MM.1S (cell line): ENCODE data around the gene STARD6.

Experiments used
- DNase-seq: peaks from one replicate; pipeline ENCODE4 v3.0.0-alpha.2; 2015
- H2AFZ ChIP-seq: fragments of 300-600 bp; sonication (generic); 2 replicates; pipeline ENCODE4 v1.6.0; 2016; ENCODE audit warnings: antibody characterized with exemption, low read length
- H3F3A ChIP-seq: fragments of 300-600 bp; sonication (generic); 2 replicates; pipeline ENCODE4 v1.6.1; 2016; ENCODE audit warnings: mild to moderate bottlenecking, antibody characterized with exemption, low read length, moderate library complexity, mixed read lengths; ENCODE audit not compliant: insufficient read depth
- H3K27ac ChIP-seq: fragments of 300-600 bp; sonication (generic); 2 replicates; pipeline ENCODE4 v1.5.1; 2016; ENCODE audit warnings: mild to moderate bottlenecking, low read length
- H3K27me3 ChIP-seq: fragments of 300-600 bp; sonication (generic); replicated peaks from 2 replicates; pipeline ENCODE4 v1.6.0; 2016; ENCODE audit warnings: low read length; ENCODE audit not compliant: insufficient read depth
- H3K36me3 ChIP-seq: fragments of 300-600 bp; sonication (generic); replicated peaks from 2 replicates; pipeline ENCODE4 v1.6.1; 2016; ENCODE audit warnings: mild to moderate bottlenecking, low read length, mixed read lengths; ENCODE audit not compliant: insufficient read depth
- H3K4me1 ChIP-seq: fragments of 300-600 bp; sonication (generic); 2 replicates; pipeline ENCODE4 v1.6.1; 2016; ENCODE audit warnings: low read length, mixed read lengths
- H3K4me2 ChIP-seq: fragments of 300-600 bp; sonication (generic); 2 replicates; pipeline ENCODE4 v1.6.0; 2016; ENCODE audit warnings: low read depth, low read length
- H3K4me3 ChIP-seq: fragments of 300-600 bp; sonication (generic); 2 replicates; pipeline ENCODE4 v1.5.1; 2016; ENCODE audit warnings: low read length, mixed read lengths
- H3K79me2 ChIP-seq: fragments of 300-600 bp; sonication (generic); 2 replicates; pipeline ENCODE4 v1.6.1; 2016; ENCODE audit warnings: mixed run types, low read length, mixed read lengths
- H3K9ac ChIP-seq: fragments of 300-600 bp; sonication (generic); 2 replicates; pipeline ENCODE4 v1.6.1; 2016; ENCODE audit warnings: low read length, mixed read lengths
- H3K9me2 ChIP-seq: fragments of 300-600 bp; sonication (generic); replicated peaks from 2 replicates; pipeline ENCODE4 v1.6.1; 2016; ENCODE audit warnings: mild to moderate bottlenecking, low read length, mixed read lengths; ENCODE audit not compliant: insufficient read depth
- H3K9me3 ChIP-seq: fragments of 300-600 bp; sonication (generic); replicated peaks from 2 replicates; pipeline ENCODE4 v1.6.1; 2016; ENCODE audit warnings: mild to moderate bottlenecking, low read length, mixed read lengths; ENCODE audit not compliant: insufficient read depth
- H4K20me1 ChIP-seq: fragments of 300-600 bp; sonication (generic); 2 replicates; pipeline ENCODE4 v1.6.1; 2016; ENCODE audit warnings: mild to moderate bottlenecking, low read length, moderate library complexity, mixed read lengths; ENCODE audit not compliant: insufficient read depth
- EZH2 ChIP-seq: fragments of 300-600 bp; sonication (generic); optimal IDR thresholded peaks from 2 replicates; pipeline ENCODE3; 2017; ENCODE audit warnings: low read depth, mild to moderate bottlenecking, antibody characterized with exemption, low read length, mixed read lengths
- EZH2phosphoT487 ChIP-seq: fragments of 300-600 bp; sonication (generic); IDR thresholded peaks from 2 replicates; pipeline ENCODE4 v1.6.1; 2018; ENCODE audit warnings: antibody characterized with exemption, low read length
- TF ChIP-seq, protein P1 (sequence below): fragments of 300-600 bp; sonication (generic); IDR thresholded peaks from 2 replicates; pipeline ENCODE4 v1.5.1; 2016; ENCODE audit warnings: antibody characterized with exemption, low read length, mixed read lengths

Gene STARD6

DNA sequence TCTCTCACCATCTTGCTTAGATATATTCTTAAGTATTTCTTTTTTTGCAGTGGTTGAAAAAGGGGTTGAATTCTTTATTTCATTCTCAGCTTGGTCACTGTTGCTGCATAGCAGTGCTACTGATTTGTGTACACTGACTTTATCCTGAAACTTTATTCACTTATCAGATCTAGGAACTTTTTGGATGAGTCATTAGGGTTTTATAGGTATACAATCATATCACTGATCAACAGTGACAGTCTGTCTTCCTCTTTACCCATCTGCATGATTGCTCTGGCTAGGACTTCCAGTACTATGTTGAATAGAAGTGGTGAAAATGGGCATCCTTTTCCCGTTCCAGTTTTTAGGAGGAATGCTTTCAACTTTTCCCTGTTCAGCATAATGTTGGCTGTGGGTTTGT lies 6.5 kb downstream of the STARD6 start:
- Histone ChIP-seq H3K9me2 (no peaks in the 10 kb centered on the region), H3K27ac (no peak overlapping the region), H4K20me1 (no peaks in the 10 kb centered on the region), H3F3A (no peaks in the 10 kb centered on the region), H3K27me3 (no peaks in the 10 kb centered on the region), H3K79me2 (no peaks in the 10 kb centered on the region), H3K4me2 (no peak overlapping the region), H3K9ac (no peak overlapping the region), H3K9me3 (no peaks in the 10 kb centered on the region), H2AFZ (no peak overlapping the region), H3K4me1 (no peaks in the 10 kb centered on the region), H3K36me3 (no peaks in the 10 kb centered on the region), H3K4me3 (no peak overlapping the region)
- no peak for DNase-seq
- TF ChIP-seq EZH2 (no peak), EZH2phosphoT487 (no peak)
- TF ChIP-seq, protein P1, sequence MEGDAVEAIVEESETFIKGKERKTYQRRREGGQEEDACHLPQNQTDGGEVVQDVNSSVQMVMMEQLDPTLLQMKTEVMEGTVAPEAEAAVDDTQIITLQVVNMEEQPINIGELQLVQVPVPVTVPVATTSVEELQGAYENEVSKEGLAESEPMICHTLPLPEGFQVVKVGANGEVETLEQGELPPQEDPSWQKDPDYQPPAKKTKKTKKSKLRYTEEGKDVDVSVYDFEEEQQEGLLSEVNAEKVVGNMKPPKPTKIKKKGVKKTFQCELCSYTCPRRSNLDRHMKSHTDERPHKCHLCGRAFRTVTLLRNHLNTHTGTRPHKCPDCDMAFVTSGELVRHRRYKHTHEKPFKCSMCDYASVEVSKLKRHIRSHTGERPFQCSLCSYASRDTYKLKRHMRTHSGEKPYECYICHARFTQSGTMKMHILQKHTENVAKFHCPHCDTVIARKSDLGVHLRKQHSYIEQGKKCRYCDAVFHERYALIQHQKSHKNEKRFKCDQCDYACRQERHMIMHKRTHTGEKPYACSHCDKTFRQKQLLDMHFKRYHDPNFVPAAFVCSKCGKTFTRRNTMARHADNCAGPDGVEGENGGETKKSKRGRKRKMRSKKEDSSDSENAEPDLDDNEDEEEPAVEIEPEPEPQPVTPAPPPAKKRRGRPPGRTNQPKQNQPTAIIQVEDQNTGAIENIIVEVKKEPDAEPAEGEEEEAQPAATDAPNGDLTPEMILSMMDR: no peak

DNA sequence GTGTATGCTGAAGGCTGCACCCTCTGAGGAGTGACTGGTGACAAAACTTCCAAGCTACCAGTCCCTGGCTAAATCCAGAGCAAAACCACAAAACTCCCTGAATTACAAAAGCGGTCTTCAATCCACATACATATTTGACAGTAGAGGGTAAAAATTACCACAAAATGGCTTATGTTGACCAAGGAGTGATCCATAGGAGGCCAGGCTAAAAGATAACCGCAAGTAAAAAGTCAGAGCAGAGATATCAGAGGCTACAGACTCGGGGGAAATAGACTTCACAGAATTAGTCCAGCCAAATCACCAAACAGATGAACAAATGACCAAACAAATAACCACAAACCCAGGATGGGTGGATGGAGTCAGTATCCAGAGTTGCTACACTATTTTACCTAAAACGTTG lies 19.4 kb downstream of the STARD6 start:
- H2AFZ ChIP-seq: no peak overlapping the region
- no peaks in the 10 kb centered on the region for H3F3A ChIP-seq
- H3K4me2 ChIP-seq: no peak overlapping the region
- H3K27me3 ChIP-seq: no peaks in the 10 kb centered on the region
- H3K4me3 ChIP-seq: no peak overlapping the region
- TF ChIP-seq, protein P1: no peak
- no peak for TF ChIP-seq EZH2
- no peak for TF ChIP-seq EZH2phosphoT487
- no peaks in the 10 kb centered on the region for H3K9me3 ChIP-seq
- DNase-seq: no peak
- H3K4me1 ChIP-seq: no peaks in the 10 kb centered on the region
- no peaks in the 10 kb centered on the region for H4K20me1 ChIP-seq
- H3K79me2 ChIP-seq: no peaks in the 10 kb centered on the region
- no peak overlapping the region for H3K27ac ChIP-seq
- H3K9ac ChIP-seq: no peak overlapping the region
- H3K9me2 ChIP-seq: no peaks in the 10 kb centered on the region
- H3K36me3 ChIP-seq: no peaks in the 10 kb centered on the region

DNA sequence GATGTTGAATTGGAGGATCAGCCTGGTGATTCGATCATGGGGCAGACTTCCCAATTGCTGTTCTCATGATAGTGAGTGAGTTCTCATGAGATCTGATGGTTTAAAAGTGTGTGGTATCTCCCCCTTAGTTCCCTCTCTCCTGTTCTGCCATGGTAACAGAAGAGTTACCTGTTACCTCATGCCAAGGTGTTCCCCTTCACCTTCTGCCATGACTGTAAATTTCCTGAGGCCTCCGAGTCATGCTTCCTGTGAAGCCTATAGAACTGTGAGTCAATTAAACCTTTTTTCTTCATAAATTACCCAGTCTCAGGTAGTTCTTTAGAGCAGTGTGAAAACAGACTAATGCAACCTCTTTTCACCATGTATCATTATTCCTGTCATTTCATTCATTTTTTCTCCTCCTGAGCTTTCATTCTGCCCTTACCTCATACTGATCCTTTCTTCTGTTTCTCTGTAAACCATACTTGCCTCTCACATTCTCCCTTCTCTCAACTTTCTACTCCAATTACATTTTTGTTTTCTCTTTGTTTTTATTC lies 22.0 kb downstream of the STARD6 start:
- Histone ChIP-seq H3K4me2 (no peak overlapping the region), H3K36me3 (no peaks in the 10 kb centered on the region), H3K4me1 (no peaks in the 10 kb centered on the region), H3F3A (no peaks in the 10 kb centered on the region), H3K9me3 (no peaks in the 10 kb centered on the region), H3K9me2 (no peaks in the 10 kb centered on the region), H3K27ac (no peak overlapping the region), H3K27me3 (no peaks in the 10 kb centered on the region), H4K20me1 (no peaks in the 10 kb centered on the region), H2AFZ (no peak overlapping the region), H3K9ac (no peak overlapping the region), H3K4me3 (no peak overlapping the region), H3K79me2 (no peaks in the 10 kb centered on the region)
- DNase-seq: no peak
- TF ChIP-seq, protein P1: no peak
- TF ChIP-seq EZH2 (no peak), EZH2phosphoT487 (no peak)
